Parathyroid adenoma (tissue), 2 donors: ENCODE measurements around the gene AGBL4.

ENCODE experiments used
- H2AFZ ChIP-seq: fragments of 300-600 bp; sonication (generic); one replicate; pipeline ENCODE4 v1.7.0; 2017; ENCODE audit warnings: antibody characterized with exemption, mild to moderate bottlenecking
- H3K27ac ChIP-seq: fragments of 300-600 bp; sonication (generic); one replicate; pipeline ENCODE4 v1.7.0; 2017
- H3K27me3 ChIP-seq: fragments of 300-600 bp; sonication (generic); one replicate; pipeline ENCODE4 v1.7.0; 2017; ENCODE audit warnings: low read length; ENCODE audit not compliant: control insufficient read depth, insufficient read depth
- H3K36me3 ChIP-seq: fragments of 300-600 bp; sonication (generic); one replicate; pipeline ENCODE4 v1.7.0; 2017; ENCODE audit warnings: low read length; ENCODE audit not compliant: control insufficient read depth, insufficient read depth
- H3K4me1 ChIP-seq: fragments of 300-600 bp; sonication (generic); one replicate; pipeline ENCODE4 v1.7.0; 2017; ENCODE audit warnings: control low read depth
- H3K4me2 ChIP-seq: fragments of 300-600 bp; sonication (generic); one replicate; pipeline ENCODE4 v1.7.0; 2017; ENCODE audit warnings: low read length
- H3K4me3 ChIP-seq: fragments of 300-600 bp; sonication (generic); one replicate; pipeline ENCODE4 v1.7.0; 2017; ENCODE audit warnings: low read depth, low read length
- H3K79me2 ChIP-seq: fragments of 300-600 bp; sonication (generic); one replicate; pipeline ENCODE4 v1.7.0; 2017; ENCODE audit warnings: control low read depth
- H3K9ac ChIP-seq: fragments of 300-600 bp; sonication (generic); one replicate; pipeline ENCODE4 v1.7.0; 2017; ENCODE audit warnings: mild to moderate bottlenecking
- H3K9me3 ChIP-seq: fragments of 300-600 bp; sonication (generic); one replicate; pipeline ENCODE4 v1.7.0; 2017; ENCODE audit warnings: low read length; ENCODE audit not compliant: control insufficient read depth
- CTCF ChIP-seq: fragments of 300-600 bp; sonication (generic); IDR thresholded peaks from one replicate; pipeline ENCODE4 v1.7.0; 2017; ENCODE audit warnings: antibody characterized with exemption, mild to moderate bottlenecking
- donor health status: primary hyperparathyroidism.

AGBL4 gene

GRCh38 chr1:48547561-48548220 lies 1476.1 kb downstream of the AGBL4 start:
- H3K4me2 ChIP-seq: no peak overlapping the region

GRCh38 chr1:48543854-48544253 lies 1479.9 kb downstream of the AGBL4 start:
- no peaks in the 10 kb centered on the region for H3K27me3 ChIP-seq
- H3K4me3 ChIP-seq: no peak overlapping the region
- no peak overlapping the region for H3K27ac ChIP-seq
- H3K9me3 ChIP-seq: no peaks in the 10 kb centered on the region
- no peaks in the 10 kb centered on the region for H3K36me3 ChIP-seq
- H3K9ac ChIP-seq: no peak overlapping the region
- no peak overlapping the region for H2AFZ ChIP-seq
- no peaks in the 10 kb centered on the region for H3K79me2 ChIP-seq
- H3K4me1 ChIP-seq: no peaks in the 10 kb centered on the region
- H3K4me2 ChIP-seq: no peak overlapping the region
- TF ChIP-seq CTCF: no peak

More at GRCh38 chr1:48547561-48548220, 1476.1 kb downstream of the AGBL4 start:
- Histone ChIP-seq H2AFZ (no peak overlapping the region), H3K9me3 (no peaks in the 10 kb centered on the region), H3K27ac (no peak overlapping the region), H3K4me3 (no peak overlapping the region), H3K27me3 (no peaks in the 10 kb centered on the region), H3K9ac (no peak overlapping the region), H3K4me1 (no peaks in the 10 kb centered on the region), H3K79me2 (no peaks in the 10 kb centered on the region), H3K36me3 (no peaks in the 10 kb centered on the region)
- no peak for TF ChIP-seq CTCF

- no peak overlapping the region for H3K4me3 ChIP-seq
- no peaks in the 10 kb centered on the region for H3K27me3 ChIP-seq
- H3K4me2 ChIP-seq: no peak overlapping the region
- no peaks in the 10 kb centered on the region for H3K36me3 ChIP-seq
- no peaks in the 10 kb centered on the region for H3K79me2 ChIP-seq
- no peak overlapping the region for H2AFZ ChIP-seq
- H3K27ac ChIP-seq: no peak overlapping the region
- no peaks in the 10 kb centered on the region for H3K9me3 ChIP-seq
- TF ChIP-seq CTCF: no peak
- H3K4me1 ChIP-seq: no peaks in the 10 kb centered on the region
- H3K9ac ChIP-seq: no peak overlapping the region
Measured at GRCh38 chr1:48540587-48540986, 1483.2 kb downstream of the AGBL4 start.

- Histone ChIP-seq H3K9me3 (no peaks in the 10 kb centered on the region), H3K36me3 (no peaks in the 10 kb centered on the region), H3K9ac (no peak overlapping the region), H3K27me3 (no peaks in the 10 kb centered on the region), H3K4me1 (no peaks in the 10 kb centered on the region), H3K4me3 (no peak overlapping the region), H3K4me2 (no peak overlapping the region), H3K79me2 (no peaks in the 10 kb centered on the region), H2AFZ (no peak overlapping the region), H3K27ac (no peak overlapping the region)
- no peak for TF ChIP-seq CTCF
Measured at GRCh38 chr1:48536477-48536876, 1487.3 kb downstream of the AGBL4 start.

GRCh38 chr1:48532976-48533375 lies 1490.8 kb downstream of the AGBL4 start:
- H3K9ac ChIP-seq: no peak overlapping the region
- no peak overlapping the region for H2AFZ ChIP-seq
- no peaks in the 10 kb centered on the region for H3K4me1 ChIP-seq
- no peaks in the 10 kb centered on the region for H3K27me3 ChIP-seq
- H3K4me3 ChIP-seq: no peak overlapping the region
- H3K79me2 ChIP-seq: no peaks in the 10 kb centered on the region
- no peaks in the 10 kb centered on the region for H3K36me3 ChIP-seq
- no peak overlapping the region for H3K27ac ChIP-seq
- no peak overlapping the region for H3K4me2 ChIP-seq
- H3K9me3 ChIP-seq: no peaks in the 10 kb centered on the region
- no peak for TF ChIP-seq CTCF
